H9 (cell line): Measurements from ENCODE around the gene GNA15. TPM values are rescaled to one million over a fixed set of nuclear protein-coding genes. Genes with fewer than 3 reads are reported as not detected.

Experiments
- DNase-seq: peaks from one replicate; pipeline ENCODE4 v3.0.0-alpha.2; 2017
- H2AFZ ChIP-seq: one replicate; pipeline ENCODE4 v1.6.1; 2013; ENCODE audit warnings: mild to moderate bottlenecking, low read length, control low read depth, moderate library complexity
- H2AK5ac ChIP-seq: 2 replicates; pipeline ENCODE4 v1.6.1; 2013; ENCODE audit warnings: low read length, control low read depth, mixed read lengths; ENCODE audit not compliant: insufficient read length
- H2BK120ac ChIP-seq: one replicate; pipeline ENCODE4 v1.6.1; 2013; ENCODE audit warnings: low read depth, mild to moderate bottlenecking, low read length, control low read depth, inconsistent platforms; ENCODE audit not compliant: poor library complexity, severe bottlenecking
- H2BK12ac ChIP-seq: 2 replicates; pipeline ENCODE4 v1.6.1; 2013; ENCODE audit warnings: low read length, control low read depth, mixed read lengths, low read depth; ENCODE audit not compliant: insufficient read length
- H2BK15ac ChIP-seq: 2 replicates; pipeline ENCODE4 v1.6.1; 2013; ENCODE audit warnings: low read depth, low read length, control low read depth
- H2BK20ac ChIP-seq: one replicate; pipeline ENCODE4 v1.6.1; 2013; ENCODE audit warnings: low read depth, mild to moderate bottlenecking, low read length, control low read depth, inconsistent platforms; ENCODE audit not compliant: poor library complexity, severe bottlenecking
- H2BK5ac ChIP-seq: 2 replicates; pipeline ENCODE4 v1.6.1; 2013; ENCODE audit warnings: low read length, control low read depth, mixed read lengths; ENCODE audit not compliant: insufficient read length
- H3K14ac ChIP-seq: 2 replicates; pipeline ENCODE4 v1.6.1; 2013; ENCODE audit warnings: low read length, control low read depth; ENCODE audit not compliant: insufficient read depth
- H3K18ac ChIP-seq: 2 replicates; pipeline ENCODE4 v1.6.1; 2013; ENCODE audit warnings: low read depth, mild to moderate bottlenecking, mixed read lengths, low read length, control low read depth; ENCODE audit not compliant: insufficient read length
- H3K23ac ChIP-seq: 2 replicates; pipeline ENCODE4 v1.6.1; 2013; ENCODE audit warnings: low read length, control low read depth, mixed read lengths, low read depth; ENCODE audit not compliant: insufficient read length
- H3K23me2 ChIP-seq: 2 replicates; pipeline ENCODE4 v1.6.1; 2013; ENCODE audit warnings: low read depth, mild to moderate bottlenecking, mixed read lengths, low read length, control low read depth; ENCODE audit not compliant: insufficient read length, poor library complexity, severe bottlenecking
- H3K27ac ChIP-seq: 2 replicates; pipeline ENCODE4 v1.5.1; 2013; ENCODE audit warnings: low read length, control low read depth, mixed read lengths, low read depth; ENCODE audit not compliant: insufficient read length
- H3K27me3 ChIP-seq: 2 replicates; pipeline ENCODE4 v1.6.1; 2013; ENCODE audit warnings: low read length, control low read depth, inconsistent platforms; ENCODE audit not compliant: insufficient read depth
- H3K4ac ChIP-seq: 2 replicates; pipeline ENCODE4 v1.6.1; 2013; ENCODE audit warnings: low read depth, mild to moderate bottlenecking, control low read depth, inconsistent platforms, low read length, moderate library complexity
- H3K4me1 ChIP-seq: 2 replicates; pipeline ENCODE4 v1.6.1; 2013; ENCODE audit warnings: low read length, control low read depth, inconsistent platforms; ENCODE audit not compliant: insufficient read depth
- H3K4me2 ChIP-seq: 2 replicates; pipeline ENCODE4 v1.6.1; 2013; ENCODE audit warnings: low read length, control low read depth, mixed read lengths; ENCODE audit not compliant: insufficient read length, insufficient read depth
- H3K56ac ChIP-seq: 2 replicates; pipeline ENCODE4 v1.6.1; 2013; ENCODE audit warnings: low read depth, mild to moderate bottlenecking, mixed read lengths, low read length, control low read depth; ENCODE audit not compliant: insufficient read length
- H3K79me1 ChIP-seq: 2 replicates; pipeline ENCODE4 v1.6.1; 2013; ENCODE audit warnings: low read depth, mild to moderate bottlenecking, moderate library complexity, low read length, control low read depth, inconsistent platforms; ENCODE audit not compliant: insufficient read depth, poor library complexity, severe bottlenecking
- H3K79me2 ChIP-seq: 2 replicates; pipeline ENCODE4 v1.6.1; 2013; ENCODE audit warnings: low read length, control low read depth, inconsistent platforms; ENCODE audit not compliant: insufficient read depth
- H3K9ac ChIP-seq: 2 replicates; pipeline ENCODE4 v1.6.1; 2013; ENCODE audit warnings: low read length, control low read depth, mixed read lengths; ENCODE audit not compliant: insufficient read length; ENCODE audit errors: extremely low read depth
- H3K9me3 ChIP-seq: one replicate; pipeline ENCODE4 v1.6.1; 2013; ENCODE audit warnings: low read depth, low read length, inconsistent platforms; ENCODE audit not compliant: control insufficient read depth
- H3T11ph ChIP-seq: one replicate; pipeline ENCODE4 v1.6.1; 2013; ENCODE audit warnings: mild to moderate bottlenecking, low read length, control low read depth, inconsistent platforms
- H4K20me1 ChIP-seq: one replicate; pipeline ENCODE4 v1.6.1; 2013; ENCODE audit not compliant: control insufficient read depth, insufficient read length, insufficient read depth
- H4K5ac ChIP-seq: 2 replicates; pipeline ENCODE4 v1.6.1; 2013; ENCODE audit warnings: low read depth, mild to moderate bottlenecking, mixed read lengths, low read length, control low read depth; ENCODE audit not compliant: insufficient read length
- H4K8ac ChIP-seq: replicated peaks from 2 replicates; pipeline ENCODE4 v1.6.1; 2013; ENCODE audit warnings: low read length, control low read depth, mixed read lengths, low read depth; ENCODE audit not compliant: insufficient read length
- H4K91ac ChIP-seq: 2 replicates; pipeline ENCODE4 v1.6.1; 2013; ENCODE audit warnings: low read depth, mild to moderate bottlenecking, moderate library complexity, mixed read lengths, low read length, control low read depth; ENCODE audit not compliant: insufficient read length
- H3K27ac Mint-ChIP-seq, 3 experiments: 2 replicates in 2 of 3; 3 replicates in 1 of 3; pipeline ENCODE4 v1.8.0; 2020 to 2021; ENCODE audit warnings: mixed read lengths in 3 of 3, mild to moderate bottlenecking in 1 of 3, moderate library complexity in 1 of 3
- H3K27me3 Mint-ChIP-seq: 2 replicates; pipeline ENCODE4 v1.8.0; 2021; ENCODE audit warnings: low read depth, mild to moderate bottlenecking, moderate library complexity, mixed read lengths
- H3K36me3 Mint-ChIP-seq, 3 experiments: 2 replicates in 2 of 3; 3 replicates in 1 of 3; pipeline ENCODE4 v1.8.0; 2020 to 2021; ENCODE audit warnings: low read depth in 3 of 3, mixed read lengths in 3 of 3; ENCODE audit not compliant: insufficient read depth in 1 of 3
- H3K4me1 Mint-ChIP-seq, 2 experiments: 2 replicates each; pipeline ENCODE4 v1.8.0; 2020; ENCODE audit warnings: mixed read lengths in 2 of 2
- H3K4me3 Mint-ChIP-seq, 2 experiments: 2 replicates in 1 of 2; 3 replicates in 1 of 2; pipeline ENCODE4 v1.8.0; 2020 to 2021; ENCODE audit warnings: mild to moderate bottlenecking in 2 of 2, mixed read lengths in 2 of 2, moderate library complexity in 1 of 2
- H3K9me3 Mint-ChIP-seq, 2 experiments: 2 replicates in 1 of 2; 3 replicates in 1 of 2; pipeline ENCODE4 v1.8.0; 2020; ENCODE audit warnings: mild to moderate bottlenecking in 2 of 2, mixed read lengths in 2 of 2, moderate library complexity in 1 of 2
- WGBS: extraction: QIAGEN DNeasy Blood & Tissue Kit; methylation state at CpG from one replicate; pipeline ENCODE4 v1.1.7; 2013; ENCODE audit warnings: missing lambda C conversion rate, low lambda C conversion rate, mixed read lengths; ENCODE audit not compliant: insufficient read length; ENCODE audit errors: extremely low coverage; 5-methylcytosine and 5-hydroxymethylcytosine counted together
- total RNA-seq: library from RNA; stranded (reverse); gene quantifications from 2 replicates; pipeline ENCODE4 v1.2.1, GENCODE V29; 2021
- TF ChIP-seq, protein P1 (sequence below): fragments of 200-600 bp; sonication (generic); conservative IDR thresholded peaks from 3 replicates; pipeline ENCODE4 v1.8.0; 2021; ENCODE audit warnings: antibody characterized with exemption, mild to moderate bottlenecking

The GNA15 gene
- total RNA-seq, 1 experiment from 2014 or later: not detected

DNA sequence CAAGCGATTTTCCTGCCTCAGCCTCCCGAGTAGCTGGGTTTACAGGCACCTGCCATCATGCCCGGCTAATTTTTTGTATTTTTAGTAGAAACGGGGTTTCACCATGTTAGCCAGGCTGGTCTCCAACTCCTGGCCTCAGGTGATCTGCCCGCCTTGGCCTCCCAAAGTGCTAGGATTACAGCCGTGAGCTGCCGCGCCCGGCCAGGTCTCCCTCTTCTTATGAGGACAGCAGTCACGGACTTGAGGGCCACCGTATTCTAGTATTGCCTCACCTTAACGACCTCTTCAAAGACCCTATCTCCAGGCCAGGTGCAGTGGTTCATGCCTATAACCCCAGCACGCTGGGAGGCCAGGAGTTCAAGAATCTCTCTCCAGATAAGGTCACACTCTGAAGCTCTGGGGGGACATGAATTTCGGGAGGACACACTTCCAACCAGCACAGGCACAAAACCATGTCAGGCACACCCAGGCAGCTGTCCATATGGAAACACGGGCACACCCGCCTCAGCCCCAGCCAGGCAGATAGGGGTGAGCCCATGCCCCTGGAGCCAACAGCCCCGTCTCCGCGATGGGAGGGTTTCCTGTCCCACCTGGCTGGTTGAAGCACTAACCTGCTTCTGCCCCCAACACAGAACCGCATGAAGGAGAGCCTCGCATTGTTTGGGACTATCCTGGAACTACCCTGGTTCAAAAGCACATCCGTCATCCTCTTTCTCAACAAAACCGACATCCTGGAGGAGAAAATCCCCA, 21.4 kb downstream of the GNA15 start:
- H3K27me3 Mint-ChIP-seq: peaks cover 30% of the 10 kb centered on the region
- Histone ChIP-seq H3K9me3 (no peaks in the 10 kb centered on the region), H3K23ac (no peak overlapping the region), H2BK12ac (no peak overlapping the region), H2BK120ac (no peak overlapping the region), H3T11ph (no peak overlapping the region), H3K14ac (no peak overlapping the region), H3K79me1 (no peaks in the 10 kb centered on the region), H4K20me1 (no peaks in the 10 kb centered on the region), H3K79me2 (no peaks in the 10 kb centered on the region), H3K18ac (no peak overlapping the region), H4K91ac (no peak overlapping the region), H2BK20ac (no peak overlapping the region), H2AFZ (no peak overlapping the region), H2BK5ac (no peak overlapping the region), H2AK5ac (no peak overlapping the region), H3K56ac (no peak overlapping the region), H3K27me3 (no peaks in the 10 kb centered on the region), H2BK15ac (no peak overlapping the region), H3K4me1 (no peaks in the 10 kb centered on the region), H3K23me2 (no peaks in the 10 kb centered on the region), H4K5ac (no peak overlapping the region), H3K9ac (no peak overlapping the region), H4K8ac (no peak overlapping the region), H3K4me2 (no peak overlapping the region), H3K4ac (no peak overlapping the region), H3K27ac (no peak overlapping the region)
- WGBS: no CpG with 5 or more reads among the region's 23 CpGs
- no peak overlapping the region; a peak in 1 of 5 replicates for H3K4me3 Mint-ChIP-seq
- no peak for DNase-seq
- peaks cover 3 to 11% of the 10 kb centered on the region in 2 experiments; a peak in 4 of 5 replicates for H3K9me3 Mint-ChIP-seq
- TF ChIP-seq, protein P1, sequence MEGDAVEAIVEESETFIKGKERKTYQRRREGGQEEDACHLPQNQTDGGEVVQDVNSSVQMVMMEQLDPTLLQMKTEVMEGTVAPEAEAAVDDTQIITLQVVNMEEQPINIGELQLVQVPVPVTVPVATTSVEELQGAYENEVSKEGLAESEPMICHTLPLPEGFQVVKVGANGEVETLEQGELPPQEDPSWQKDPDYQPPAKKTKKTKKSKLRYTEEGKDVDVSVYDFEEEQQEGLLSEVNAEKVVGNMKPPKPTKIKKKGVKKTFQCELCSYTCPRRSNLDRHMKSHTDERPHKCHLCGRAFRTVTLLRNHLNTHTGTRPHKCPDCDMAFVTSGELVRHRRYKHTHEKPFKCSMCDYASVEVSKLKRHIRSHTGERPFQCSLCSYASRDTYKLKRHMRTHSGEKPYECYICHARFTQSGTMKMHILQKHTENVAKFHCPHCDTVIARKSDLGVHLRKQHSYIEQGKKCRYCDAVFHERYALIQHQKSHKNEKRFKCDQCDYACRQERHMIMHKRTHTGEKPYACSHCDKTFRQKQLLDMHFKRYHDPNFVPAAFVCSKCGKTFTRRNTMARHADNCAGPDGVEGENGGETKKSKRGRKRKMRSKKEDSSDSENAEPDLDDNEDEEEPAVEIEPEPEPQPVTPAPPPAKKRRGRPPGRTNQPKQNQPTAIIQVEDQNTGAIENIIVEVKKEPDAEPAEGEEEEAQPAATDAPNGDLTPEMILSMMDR: no peak
- no peak overlapping the region for H3K27ac Mint-ChIP-seq
- H3K36me3 Mint-ChIP-seq: peaks cover 0 to 3% (median 0%) of the 10 kb centered on the region in 3 experiments; a peak in 3 of 7 replicates
- H3K4me1 Mint-ChIP-seq: peaks cover 3 to 5% of the 10 kb centered on the region in 2 experiments; a peak in 3 of 4 replicates
